Left ventricle myocardium inferior (tissue), 1 donor: ENCODE data around the gene ATG3. TPM values are rescaled to one million over a fixed set of nuclear protein-coding genes. Genes with fewer than 3 reads are reported as not detected.
"Not testable (repeated sequence)": the region's sequence is repeated elsewhere in the genome, so short reads cannot be mapped to it uniquely, and the experiment has no call there.

Experiments used
- DNase-seq: peaks from one replicate; pipeline ENCODE4 v3.0.0-alpha.2; 2020
- H3K27ac ChIP-seq: fragments of 200-600 bp; replicated peaks from 2 replicates; pipeline ENCODE4 v1.8.0; 2021
- H3K27me3 ChIP-seq: fragments of 200-600 bp; 2 replicates; pipeline ENCODE4 v1.8.0; 2021; ENCODE audit warnings: low read depth
- H3K36me3 ChIP-seq: fragments of 200-600 bp; 2 replicates; pipeline ENCODE4 v1.8.0; 2021
- H3K4me1 ChIP-seq: fragments of 200-600 bp; 2 replicates; pipeline ENCODE4 v1.8.0; 2021
- H3K4me3 ChIP-seq: fragments of 200-600 bp; 2 replicates; pipeline ENCODE4 v1.8.0; 2021; ENCODE audit warnings: mild to moderate bottlenecking, moderate library complexity
- H3K9me3 ChIP-seq: fragments of 200-600 bp; replicated peaks from 2 replicates; pipeline ENCODE4 v1.8.0; 2021
- intact Hi-C: fragments of 100-400 bp; cut with micrococcal nuclease; formaldehyde crosslinking; loops from one replicate; pipeline ENCODE4 v1.11.0; 2022
- total RNA-seq: library from RNA; stranded (reverse); fragmentation: NEBNext Ultra II Directional; extraction: Animal tissue kit (Norgen Biotek cat#: 25700); gene quantifications from one replicate; pipeline ENCODE4 v1.2.1, GENCODE V29; 2021
- TF ChIP-seq, protein P1 (sequence below): fragments of 200-600 bp; IDR thresholded peaks from 2 replicates; pipeline ENCODE4 v1.8.0; 2021; ENCODE audit warnings: antibody characterized with exemption, mild to moderate bottlenecking, borderline replicate concordance
- donor health status: DM: no; HTN: yes; CAD: no; lungs with severe emphysema.

The ATG3 gene
- total RNA-seq, 1 donor from 2014 or later = 42.7 TPM

DNA sequence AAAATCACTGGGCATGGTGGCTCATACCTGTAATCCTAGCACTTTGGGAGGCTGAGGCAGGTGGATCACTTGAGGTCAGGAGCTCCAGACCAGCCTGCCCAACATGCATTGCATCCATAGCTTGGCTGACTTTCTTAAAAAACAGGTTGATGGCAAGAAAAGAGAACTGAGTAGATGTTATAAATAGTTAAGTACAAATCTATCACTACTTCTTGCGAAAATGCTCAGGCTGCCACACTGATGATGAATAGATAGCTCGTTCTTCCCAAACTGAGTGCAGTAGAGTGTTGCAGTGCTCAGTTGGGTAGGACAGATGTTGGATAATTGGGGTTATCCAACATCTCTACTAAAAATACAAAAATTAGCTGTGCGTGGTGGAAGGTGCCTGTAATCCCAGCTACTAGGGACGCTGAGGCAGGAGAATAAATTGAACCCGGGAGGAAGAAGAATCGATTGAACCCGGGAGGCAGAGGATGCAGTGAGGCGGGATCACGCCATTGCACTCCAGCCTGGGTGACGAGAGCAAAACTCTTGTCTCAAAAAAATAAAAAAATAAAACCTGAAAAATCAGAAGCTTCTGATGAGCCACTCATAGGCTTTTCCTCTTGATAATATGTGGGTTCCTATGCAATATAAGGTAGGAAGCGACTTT, 63.7 kb downstream of the ATG3 start:
- TF ChIP-seq, protein P1, sequence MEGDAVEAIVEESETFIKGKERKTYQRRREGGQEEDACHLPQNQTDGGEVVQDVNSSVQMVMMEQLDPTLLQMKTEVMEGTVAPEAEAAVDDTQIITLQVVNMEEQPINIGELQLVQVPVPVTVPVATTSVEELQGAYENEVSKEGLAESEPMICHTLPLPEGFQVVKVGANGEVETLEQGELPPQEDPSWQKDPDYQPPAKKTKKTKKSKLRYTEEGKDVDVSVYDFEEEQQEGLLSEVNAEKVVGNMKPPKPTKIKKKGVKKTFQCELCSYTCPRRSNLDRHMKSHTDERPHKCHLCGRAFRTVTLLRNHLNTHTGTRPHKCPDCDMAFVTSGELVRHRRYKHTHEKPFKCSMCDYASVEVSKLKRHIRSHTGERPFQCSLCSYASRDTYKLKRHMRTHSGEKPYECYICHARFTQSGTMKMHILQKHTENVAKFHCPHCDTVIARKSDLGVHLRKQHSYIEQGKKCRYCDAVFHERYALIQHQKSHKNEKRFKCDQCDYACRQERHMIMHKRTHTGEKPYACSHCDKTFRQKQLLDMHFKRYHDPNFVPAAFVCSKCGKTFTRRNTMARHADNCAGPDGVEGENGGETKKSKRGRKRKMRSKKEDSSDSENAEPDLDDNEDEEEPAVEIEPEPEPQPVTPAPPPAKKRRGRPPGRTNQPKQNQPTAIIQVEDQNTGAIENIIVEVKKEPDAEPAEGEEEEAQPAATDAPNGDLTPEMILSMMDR = no peak
- H3K9me3 ChIP-seq = peaks cover 4% of the 10 kb centered on the region
- no peaks in the 10 kb centered on the region for H3K4me1 ChIP-seq
- intact Hi-C loops = no loop called here
- no peak for DNase-seq
- H3K36me3 ChIP-seq = no peaks in the 10 kb centered on the region
- no peak overlapping the region for H3K27ac ChIP-seq
- H3K4me3 ChIP-seq = no peak overlapping the region
- no peaks in the 10 kb centered on the region for H3K27me3 ChIP-seq

DNA sequence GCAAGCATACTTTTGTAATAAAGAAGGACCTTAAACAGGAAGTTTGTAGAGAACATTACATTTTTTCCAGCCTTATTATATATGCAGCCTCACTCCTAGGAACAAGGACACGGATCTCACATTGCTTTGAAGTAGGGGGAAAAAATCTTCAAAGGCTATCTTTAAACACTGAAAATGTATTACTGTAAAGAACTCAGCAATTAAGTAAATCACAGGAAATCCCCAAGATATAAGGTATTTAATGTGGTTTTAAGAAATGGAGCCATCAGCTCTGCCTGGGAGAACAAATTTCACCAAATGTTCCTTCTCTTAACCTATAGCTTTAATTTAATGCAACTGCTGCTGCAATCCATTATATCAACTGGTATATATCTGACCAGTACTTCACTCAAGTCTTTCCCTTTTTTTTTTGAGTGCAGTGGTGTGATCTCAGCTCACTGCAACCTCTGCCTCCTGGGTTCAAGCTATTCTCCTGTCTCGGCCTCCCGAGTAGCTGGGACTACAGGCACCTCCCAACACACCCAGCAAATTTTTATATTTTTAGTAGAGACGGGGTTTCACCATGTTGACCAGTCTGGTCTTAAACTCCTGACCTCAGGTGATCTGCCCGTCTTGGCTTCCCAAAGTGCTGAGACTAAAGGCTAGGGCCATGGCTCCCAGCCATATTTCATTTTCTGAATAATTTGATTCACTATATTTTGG, 65.2 kb downstream of the ATG3 start:
- DNase-seq = no peak
- Histone ChIP-seq H3K27me3 (no peaks in the 10 kb centered on the region), H3K27ac (no peak overlapping the region), H3K36me3 (no peaks in the 10 kb centered on the region), H3K4me1 (no peaks in the 10 kb centered on the region), H3K9me3 (peaks cover 4% of the 10 kb centered on the region), H3K4me3 (no peak overlapping the region)
- intact Hi-C loops = no loop called here
- TF ChIP-seq, protein P1 = no peak

DNA sequence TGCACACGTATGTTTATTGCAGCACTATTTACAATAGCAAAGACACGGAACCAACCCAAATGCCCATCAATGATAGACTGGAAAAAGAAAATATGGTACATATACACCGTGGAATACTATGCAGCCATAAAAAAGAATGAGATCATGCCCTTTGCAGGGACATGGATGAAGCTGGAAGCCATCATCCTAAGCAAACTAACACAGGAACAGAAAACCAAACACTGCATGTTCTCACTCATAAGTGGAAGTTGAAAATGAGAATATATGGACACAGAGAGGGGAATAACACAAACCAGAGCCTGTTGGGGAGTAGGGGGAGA, 67.4 kb downstream of the ATG3 start:
- H3K4me3 ChIP-seq, H3K27me3 ChIP-seq, intact Hi-C loops, H3K4me1 ChIP-seq, DNase-seq, H3K9me3 ChIP-seq, H3K36me3 ChIP-seq, H3K27ac ChIP-seq: not testable (repeated sequence)

DNA sequence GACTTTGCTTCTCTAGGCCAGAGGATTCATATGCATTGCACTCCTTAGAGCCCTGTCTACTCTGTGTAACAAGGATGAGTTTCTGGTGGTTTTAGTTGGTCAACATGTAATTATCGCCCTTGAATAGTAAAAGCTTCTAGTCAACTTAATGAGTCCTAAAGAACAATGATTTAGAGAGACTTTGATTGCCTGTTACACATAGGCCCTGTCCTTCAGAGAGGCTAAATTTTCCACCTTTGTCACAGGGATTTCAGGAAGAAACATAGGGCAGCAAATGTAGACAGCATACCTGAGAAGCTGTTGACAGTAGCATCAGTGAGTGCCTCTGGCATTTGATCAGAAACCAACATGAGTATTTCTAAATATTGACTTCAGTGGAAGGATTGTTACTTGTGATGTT, 69.6 kb downstream of the ATG3 start:
- intact Hi-C loops = no loop called here

DNA sequence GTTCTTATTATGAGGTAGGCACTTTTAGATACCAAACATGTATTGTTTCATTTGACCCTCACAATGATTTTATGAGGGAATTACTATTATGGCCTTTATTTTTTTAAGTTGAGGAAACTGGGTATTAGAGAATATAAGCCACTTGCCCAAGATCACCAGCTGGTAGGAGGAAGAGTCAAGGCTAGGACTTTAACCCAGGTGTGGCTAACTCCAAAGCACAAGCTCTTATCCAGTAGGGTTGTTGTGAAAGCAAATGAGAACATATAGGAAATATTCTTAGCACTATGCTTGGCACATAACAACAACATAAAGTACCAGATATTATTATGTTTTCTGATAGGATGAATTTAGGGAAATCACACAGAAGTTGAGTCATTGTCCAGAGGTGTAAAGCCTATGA, 70.4 kb downstream of the ATG3 start:
- DNase-seq = no peak
- H3K27ac ChIP-seq = no peak overlapping the region
- no peaks in the 10 kb centered on the region for H3K27me3 ChIP-seq
- H3K4me1 ChIP-seq = no peaks in the 10 kb centered on the region
- H3K36me3 ChIP-seq = no peaks in the 10 kb centered on the region
- TF ChIP-seq, protein P1 = no peak
- intact Hi-C loops = no loop called here
- H3K4me3 ChIP-seq = no peak overlapping the region
- H3K9me3 ChIP-seq = peaks cover 4% of the 10 kb centered on the region

More for the DNA sequence above, 69.6 kb downstream of the ATG3 start:
- Histone ChIP-seq H3K36me3 (no peaks in the 10 kb centered on the region), H3K4me1 (no peaks in the 10 kb centered on the region), H3K27ac (no peak overlapping the region), H3K9me3 (peaks cover 4% of the 10 kb centered on the region), H3K4me3 (no peak overlapping the region), H3K27me3 (no peaks in the 10 kb centered on the region)
- no peak for DNase-seq
- TF ChIP-seq, protein P1 = no peak
